Measurements from ENCODE around the gene SEC14L1.

DNA sequence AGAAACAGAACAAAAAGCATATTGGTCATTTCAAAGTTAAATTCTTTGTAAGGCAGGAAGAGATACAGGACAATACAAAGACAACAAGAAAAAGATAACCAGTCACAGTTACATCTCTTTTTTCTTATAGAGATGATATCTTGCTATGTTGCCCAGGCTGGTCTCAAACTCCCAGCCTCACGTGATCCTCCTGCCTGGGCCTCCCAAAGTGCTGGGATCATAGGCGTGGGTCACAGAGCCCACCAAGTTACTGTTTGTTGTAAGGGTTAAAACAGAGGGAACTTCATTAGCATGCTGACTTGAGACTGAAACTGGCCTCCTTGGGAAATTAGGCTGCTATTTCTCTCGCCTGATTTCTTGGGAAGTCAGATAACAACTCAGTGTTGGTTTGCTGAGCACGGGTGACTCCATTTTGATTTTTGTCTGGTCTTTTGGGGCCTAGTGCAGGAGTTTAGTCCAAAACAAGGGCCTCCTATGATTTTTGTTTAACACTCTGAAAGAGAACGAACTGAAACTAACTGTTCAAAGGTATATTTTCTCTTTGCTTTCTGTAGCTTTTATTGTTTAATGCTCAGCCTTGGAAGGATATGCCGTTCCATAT is 31.5 kb upstream of the SEC14L1 start:
- TF ChIP-seq, protein P1, sequence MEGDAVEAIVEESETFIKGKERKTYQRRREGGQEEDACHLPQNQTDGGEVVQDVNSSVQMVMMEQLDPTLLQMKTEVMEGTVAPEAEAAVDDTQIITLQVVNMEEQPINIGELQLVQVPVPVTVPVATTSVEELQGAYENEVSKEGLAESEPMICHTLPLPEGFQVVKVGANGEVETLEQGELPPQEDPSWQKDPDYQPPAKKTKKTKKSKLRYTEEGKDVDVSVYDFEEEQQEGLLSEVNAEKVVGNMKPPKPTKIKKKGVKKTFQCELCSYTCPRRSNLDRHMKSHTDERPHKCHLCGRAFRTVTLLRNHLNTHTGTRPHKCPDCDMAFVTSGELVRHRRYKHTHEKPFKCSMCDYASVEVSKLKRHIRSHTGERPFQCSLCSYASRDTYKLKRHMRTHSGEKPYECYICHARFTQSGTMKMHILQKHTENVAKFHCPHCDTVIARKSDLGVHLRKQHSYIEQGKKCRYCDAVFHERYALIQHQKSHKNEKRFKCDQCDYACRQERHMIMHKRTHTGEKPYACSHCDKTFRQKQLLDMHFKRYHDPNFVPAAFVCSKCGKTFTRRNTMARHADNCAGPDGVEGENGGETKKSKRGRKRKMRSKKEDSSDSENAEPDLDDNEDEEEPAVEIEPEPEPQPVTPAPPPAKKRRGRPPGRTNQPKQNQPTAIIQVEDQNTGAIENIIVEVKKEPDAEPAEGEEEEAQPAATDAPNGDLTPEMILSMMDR (IDR thresholded peaks at IDR 0.05) = no peak
- TF ChIP-seq EP300 (IDR thresholded peaks at IDR 0.05) = no peak
